HuH-7.5 (cell line): Measurements from ENCODE around the gene ACY1.

Experiments
- DNase-seq: peaks from one replicate; pipeline ENCODE4 v3.0.0; 2011; ENCODE audit warnings: low spot score

Gene ACY1

DNA sequence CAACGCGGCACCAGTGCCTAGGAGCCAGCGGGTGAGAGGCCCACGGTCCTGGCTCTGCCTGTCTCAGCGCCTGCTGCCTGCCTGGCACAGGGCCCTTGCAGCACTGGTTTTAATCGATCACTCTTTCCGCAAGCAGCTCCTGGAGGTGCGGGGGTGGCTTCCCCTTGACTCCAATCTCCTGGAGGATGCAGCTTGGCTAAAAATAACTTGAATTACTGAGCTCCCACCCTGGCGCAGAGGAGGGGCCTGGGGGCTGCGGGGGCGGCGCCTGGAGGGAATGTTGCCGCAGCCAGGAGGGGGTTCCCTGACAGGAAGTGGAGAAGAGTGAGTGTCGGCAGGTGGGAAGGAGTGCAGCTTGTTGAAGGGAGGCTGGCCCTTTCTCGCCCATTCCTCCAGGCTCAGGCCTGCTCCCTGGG is 22.2 kb downstream of the ACY1 start:
- no peak for DNase-seq

- DNase-seq = no peak
Measured at GRCh38 chr3:52006017-52006819, 22.9 kb downstream of the ACY1 start.

DNA sequence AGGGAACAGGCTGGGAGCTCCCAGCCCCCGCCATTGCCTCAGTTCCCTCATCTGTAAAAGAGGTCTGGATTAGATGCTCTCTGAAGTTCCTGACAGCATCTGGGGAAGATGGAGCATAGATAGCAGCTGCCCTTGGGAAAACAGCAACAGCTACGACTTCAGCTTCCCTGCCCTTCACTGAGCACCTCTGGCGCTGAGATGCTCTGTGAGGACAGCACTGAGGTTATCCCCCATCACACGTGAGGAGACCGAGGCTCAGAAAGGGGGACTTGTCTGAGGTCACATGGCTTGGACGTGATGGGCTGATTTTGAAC is 23.4 kb downstream of the ACY1 start:
- no peak for DNase-seq

DNA sequence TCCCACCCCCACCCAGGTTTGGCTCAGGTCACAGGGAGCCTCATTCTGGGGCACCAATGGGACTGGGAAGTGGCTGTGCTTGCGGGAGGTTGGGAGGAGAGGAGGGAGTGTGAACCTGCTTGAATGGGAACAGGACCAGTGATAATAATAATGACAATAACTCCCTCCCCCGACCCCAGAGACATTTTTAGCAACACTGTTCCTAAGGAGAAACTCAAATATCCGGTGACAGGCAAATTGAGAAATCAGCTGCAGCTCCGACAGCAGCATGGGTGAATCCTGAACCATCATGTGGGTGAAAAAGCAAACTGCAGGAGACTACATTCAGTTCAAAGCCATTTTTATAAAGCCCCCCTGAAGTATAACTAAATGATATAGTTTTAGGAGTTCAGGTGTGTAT is 24.0 kb downstream of the ACY1 start:
- no peak for DNase-seq

DNA sequence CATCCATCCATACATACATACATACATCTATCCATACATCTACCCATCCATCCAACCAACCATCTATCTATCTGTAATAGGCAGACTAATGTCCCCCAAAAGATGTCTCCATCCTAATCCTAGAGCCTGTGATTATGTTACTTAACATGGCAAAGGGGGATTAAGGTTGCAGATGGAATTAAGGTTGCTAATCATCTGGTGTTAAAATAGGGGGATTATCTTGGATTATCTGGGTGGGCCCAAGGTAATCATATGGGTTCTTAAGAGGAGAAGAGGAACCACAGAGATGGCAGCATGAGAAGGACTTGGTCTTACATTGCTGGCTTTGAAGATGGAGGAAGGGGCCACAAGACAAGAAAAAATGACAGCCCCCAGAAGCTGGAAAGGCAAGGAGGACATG is 27.1 kb downstream of the ACY1 start:
- DNase-seq = no peak

DNA sequence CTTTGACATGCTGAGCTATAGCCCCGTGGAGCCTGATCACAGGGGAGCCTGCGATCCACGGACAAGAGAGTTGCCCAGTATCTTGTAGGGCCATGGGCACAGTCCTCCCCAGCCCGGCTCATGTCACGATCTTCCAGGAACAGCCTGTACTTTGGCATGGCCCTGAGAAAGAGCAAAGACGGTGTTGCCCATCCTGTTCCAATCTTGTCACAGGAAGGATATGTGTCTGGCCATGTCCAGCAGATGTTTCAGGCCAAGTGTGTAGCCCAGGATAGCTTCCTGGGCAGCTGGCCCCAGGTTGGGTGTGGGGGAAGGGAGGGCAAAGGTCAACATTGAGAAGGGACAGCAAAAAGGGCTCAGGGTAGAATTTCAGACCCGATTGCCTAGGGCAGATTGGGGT is 29.4 kb downstream of the ACY1 start:
- DNase-seq = no peak

GRCh38 chr3:52013802-52014598 is 30.7 kb downstream of the ACY1 start:
- no peak for DNase-seq

DNA sequence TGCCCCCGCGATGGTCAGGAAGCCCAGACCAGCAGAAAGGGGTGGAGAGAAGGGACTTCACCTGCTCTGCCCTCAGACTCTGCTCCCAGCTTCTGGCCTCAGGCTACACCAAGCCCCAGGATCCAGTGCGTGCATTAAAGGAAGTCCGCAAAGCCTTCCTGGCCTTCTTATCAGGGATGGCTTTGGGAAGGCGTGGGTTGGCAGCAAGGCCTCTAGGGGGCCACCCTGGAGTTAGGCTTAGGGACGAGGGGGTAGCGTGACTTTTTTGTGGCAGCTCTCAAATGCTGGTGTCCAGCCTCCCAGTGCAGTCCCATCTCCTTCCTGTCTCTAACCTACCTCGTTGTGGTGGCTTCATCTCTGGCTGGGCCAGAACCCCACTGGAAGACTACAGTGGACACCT is 31.3 kb downstream of the ACY1 start:
- DNase-seq = peak; percentile 62

- DNase-seq = no peak
Measured at GRCh38 chr3:52015438-52016228, 32.3 kb downstream of the ACY1 start.

DNA sequence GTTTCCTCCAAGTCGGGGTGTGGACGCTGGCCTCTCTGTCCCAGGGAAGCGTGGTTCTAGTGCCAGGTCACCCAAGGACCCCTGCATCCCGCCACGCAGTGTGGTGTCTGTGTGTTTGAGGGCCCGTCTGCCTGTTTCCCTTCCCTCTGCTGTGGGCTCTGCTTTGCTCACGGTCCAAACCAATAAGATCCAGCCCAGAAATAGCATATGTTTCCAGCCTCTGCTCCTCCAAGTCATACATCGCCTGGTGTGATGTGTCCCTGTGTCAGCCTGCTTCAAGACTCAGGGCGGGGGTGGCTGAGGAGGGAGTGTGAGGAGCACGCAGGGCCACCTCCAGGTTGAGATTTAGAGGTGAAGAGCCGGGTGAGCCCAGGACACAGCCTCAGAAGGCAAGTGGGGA is 34.3 kb downstream of the ACY1 start:
- no peak for DNase-seq

DNA sequence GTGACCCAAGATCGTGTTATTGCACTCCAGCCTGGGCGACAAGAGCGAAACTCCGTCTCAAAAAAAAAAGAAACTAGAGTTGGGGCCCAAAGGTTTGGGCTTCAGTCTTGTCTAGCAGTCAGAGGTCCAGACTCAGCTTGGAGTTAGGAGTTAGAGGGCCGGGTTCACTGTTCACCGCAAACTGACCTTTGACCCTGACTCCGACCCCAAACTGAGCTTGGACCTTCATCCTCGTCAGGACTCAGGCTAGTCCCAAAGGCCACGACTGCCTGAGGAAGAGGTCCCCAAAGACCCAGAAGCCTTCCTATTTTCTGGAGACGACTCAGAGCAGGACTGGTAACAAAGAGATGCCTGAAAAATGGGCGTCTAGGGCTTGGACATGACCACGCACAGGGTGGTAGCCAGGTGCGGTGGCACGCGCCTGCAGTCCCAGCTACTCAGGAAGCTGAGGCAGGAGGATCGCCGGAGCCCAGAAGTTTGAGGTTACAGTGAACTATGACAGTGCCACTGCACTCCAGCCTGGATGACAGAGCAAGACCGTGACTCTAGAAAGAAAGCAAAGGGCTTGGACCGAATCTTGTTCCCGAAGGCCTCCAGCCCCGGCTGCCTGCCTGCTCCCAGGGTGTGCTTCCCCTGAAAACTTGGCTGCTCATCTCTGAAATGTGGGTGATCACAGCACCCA is 35.1 kb downstream of the ACY1 start:
- DNase-seq = no peak

GRCh38 chr3:52019352-52020080 is 36.2 kb downstream of the ACY1 start:
- DNase-seq = no peak

GRCh38 chr3:52020796-52021195 is 37.5 kb downstream of the ACY1 start:
- no peak for DNase-seq

DNA sequence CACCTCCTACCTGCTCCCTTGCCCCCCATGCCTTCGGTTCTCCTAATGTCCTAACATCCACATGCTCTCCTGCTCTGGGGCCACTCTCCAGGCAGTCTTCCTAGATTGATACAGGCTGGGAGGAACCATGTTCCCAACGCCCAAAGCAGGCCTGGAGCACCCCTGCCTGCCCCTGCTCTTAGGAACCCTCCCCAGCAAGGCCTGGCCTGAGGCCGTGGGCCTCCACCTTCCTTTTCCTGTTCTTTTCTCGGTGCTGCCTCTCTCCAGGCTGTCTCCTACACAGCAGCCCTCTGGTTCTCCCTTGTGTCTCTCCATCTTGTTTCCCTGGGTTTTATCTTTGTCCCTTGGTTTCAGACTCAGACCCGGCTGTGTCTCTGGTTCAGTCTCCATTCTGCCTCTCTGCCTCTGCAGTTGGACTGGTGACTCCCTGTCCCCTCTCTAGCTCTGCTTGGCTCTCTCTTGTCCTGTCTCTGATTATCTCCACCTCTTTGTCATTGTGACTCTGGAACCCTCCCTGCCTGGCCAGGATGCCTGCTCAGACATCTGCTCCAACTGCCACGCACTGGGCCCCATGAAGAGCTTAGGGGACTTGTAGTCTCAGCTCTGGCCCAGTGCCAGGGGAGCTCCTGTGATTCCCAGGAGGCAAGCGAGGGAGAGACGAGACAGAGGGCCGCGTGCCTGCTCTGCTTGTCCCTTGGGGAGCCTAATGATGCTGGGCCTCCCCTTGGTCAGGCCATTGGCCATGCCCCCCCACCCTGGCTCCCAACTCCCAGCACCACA is 38.3 kb downstream of the ACY1 start:
- no peak for DNase-seq

- no peak for DNase-seq
Measured at GRCh38 chr3:52022323-52023100, 39.2 kb downstream of the ACY1 start.

DNA sequence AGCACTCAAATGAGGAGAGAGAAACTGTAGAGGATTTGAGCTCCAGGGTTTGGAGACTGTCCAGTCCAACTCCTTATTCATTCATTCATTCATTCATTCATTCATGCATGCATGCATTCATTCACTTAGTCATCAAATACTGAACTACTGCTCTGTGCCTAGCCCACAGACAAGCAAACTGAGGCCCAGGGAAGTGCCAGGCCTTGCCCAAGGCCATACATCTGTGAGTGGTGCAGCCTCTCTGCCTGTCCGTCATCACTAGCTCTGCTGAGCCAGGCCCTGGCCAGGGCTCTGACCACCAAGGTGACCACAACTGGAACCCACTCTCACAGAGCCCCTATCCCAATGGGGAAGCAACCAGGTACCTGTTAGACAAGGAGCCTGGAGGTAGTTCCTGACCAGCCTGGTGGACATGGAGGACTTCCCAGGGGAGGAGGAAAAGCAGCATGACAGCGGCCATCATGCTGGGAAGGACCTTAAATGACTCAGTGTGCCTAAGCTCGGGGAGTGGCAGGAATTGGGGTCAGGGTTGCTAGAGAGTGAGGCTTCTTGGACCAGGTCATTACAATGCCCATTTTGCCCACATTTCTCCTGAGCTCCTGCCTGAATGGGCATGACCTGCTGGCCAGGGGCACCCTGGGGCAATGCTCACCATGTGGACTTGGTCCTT is 39.9 kb downstream of the ACY1 start:
- no peak for DNase-seq

DNA sequence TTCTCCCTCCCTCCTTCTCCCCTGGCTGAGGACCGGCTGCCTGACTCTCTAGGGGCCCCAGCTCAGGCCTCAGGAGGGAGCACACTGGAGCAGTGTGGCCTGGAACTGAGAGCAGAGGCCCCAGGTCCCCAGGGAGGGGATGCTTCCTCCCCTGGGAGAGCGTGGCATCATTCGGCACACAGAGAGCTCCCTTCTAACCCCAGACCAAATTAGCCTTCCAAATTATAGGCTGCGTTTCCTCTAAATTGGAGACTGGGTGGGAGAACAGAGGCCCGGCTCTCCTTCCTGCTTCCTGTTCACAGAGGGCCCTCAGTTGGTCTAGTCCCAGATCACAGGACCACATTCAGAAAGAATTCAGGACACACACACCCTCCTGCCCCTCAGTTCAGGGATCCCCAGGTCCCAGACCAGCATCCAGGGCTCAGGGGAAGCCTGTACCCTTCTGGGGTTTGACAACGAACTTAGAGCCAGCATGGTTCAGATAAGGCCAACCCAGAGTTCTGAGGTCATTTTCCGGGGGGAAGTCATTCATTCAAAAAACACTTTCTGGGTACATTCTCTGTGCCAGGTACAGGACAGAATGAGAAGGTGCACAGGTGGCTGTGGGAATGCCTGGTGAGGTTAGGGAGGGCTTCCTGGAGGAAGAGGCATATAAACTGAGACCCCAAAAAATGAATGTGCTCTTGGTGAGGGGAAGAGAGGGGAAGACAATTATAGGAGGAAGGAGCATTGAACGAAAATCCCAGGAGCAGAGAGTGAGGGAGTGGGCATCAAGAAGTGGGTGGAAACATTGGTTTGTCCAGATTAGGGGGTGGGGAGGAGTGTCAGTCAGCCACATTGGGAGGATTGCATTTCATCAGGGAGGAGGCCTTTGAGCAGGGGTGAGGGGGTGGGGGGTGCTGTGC is 40.8 kb downstream of the ACY1 start:
- no peak for DNase-seq

DNA sequence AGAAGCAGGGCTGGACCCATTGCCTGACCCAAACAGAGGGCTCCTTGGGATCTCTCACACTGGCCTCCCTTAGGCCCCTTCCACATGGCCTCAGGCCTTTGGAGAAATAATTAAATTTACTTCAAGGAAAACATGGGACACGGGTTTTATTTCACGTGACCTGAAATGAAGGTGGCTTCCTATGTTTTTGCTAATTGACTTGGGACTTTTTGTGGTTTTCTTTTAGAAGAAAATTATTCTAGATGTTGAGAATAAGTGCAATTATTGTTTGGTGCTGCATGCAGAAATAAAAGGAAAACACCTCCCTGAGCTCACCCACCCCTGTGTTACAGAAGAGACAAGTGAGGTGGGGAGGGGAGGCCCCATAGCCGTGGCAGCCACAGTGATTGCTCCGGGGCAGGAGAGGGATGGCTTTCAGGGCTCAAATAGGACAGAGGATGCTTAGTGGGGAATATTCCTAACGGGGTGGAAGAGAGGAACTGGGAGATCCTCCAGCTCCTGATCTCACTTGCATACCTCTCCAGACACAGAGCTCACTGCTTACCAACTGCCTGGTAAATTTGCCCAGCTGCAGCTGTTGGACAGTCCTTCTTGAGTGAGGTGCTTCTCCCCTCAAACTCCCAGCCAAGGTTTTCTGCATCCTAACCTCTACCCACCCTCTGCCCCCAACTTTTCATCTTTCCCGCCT is 41.6 kb downstream of the ACY1 start:
- no peak for DNase-seq
